H1 (cell line): ENCODE data around the gene PRICKLE1.

Experiments
- EZH2 ChIP-seq: fragments of 200-600 bp; sonication (generic); IDR thresholded peaks from 2 replicates; pipeline ENCODE4 v1.7.1; 2012; ENCODE audit warnings: low read depth, mild to moderate bottlenecking, moderate library complexity, low read length, inconsistent platforms; ENCODE audit not compliant: severe bottlenecking
- POLR2A ChIP-seq, 2 experiments: IDR thresholded peaks; 1 replicate in 1 of 2; 2 replicates in 1 of 2; pipeline ENCODE4 v1.6.1; 2011; ENCODE audit warnings: low read depth in 2 of 2, low read length in 2 of 2, mild to moderate bottlenecking in 2 of 2; ENCODE audit errors: control extremely low read depth in 1 of 2
- POLR2AphosphoS5 ChIP-seq: IDR thresholded peaks from 2 replicates; pipeline ENCODE4 v1.6.1; 2011; ENCODE audit warnings: low read depth, low read length
- TF ChIP-seq, protein P1 (sequence below), 3 experiments: IDR thresholded peaks; 1 replicate in 2 of 3; 2 replicates in 1 of 3; pipeline versions ENCODE4 v1.5.1 to v1.6.1; 2011; ENCODE audit warnings: low read length in 3 of 3, mild to moderate bottlenecking in 3 of 3, inconsistent platforms in 2 of 3, low read depth in 1 of 3, moderate library complexity in 1 of 3; ENCODE audit not compliant: insufficient read depth in 1 of 3; ENCODE audit errors: control extremely low read depth in 1 of 3

DNA sequence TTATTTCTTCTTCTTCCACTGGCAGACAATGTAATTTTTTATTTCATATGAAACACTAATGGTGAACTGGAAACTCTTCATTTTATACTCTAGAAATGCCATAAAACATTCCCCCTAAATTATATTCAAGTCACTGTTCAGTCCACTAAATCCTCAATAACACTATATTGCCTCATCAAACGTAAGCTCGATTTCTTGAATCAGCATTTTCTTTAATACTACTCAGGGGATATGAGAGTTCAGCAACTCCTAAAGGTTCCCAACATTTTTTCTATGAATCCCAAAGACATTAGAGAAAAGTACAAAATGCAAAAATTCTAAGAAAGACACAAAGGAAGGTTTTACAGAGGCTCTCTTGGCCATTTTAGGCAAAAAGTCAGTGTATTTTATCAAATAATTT is 59.3 kb downstream of the PRICKLE1 start:
- TF ChIP-seq, protein P1, sequence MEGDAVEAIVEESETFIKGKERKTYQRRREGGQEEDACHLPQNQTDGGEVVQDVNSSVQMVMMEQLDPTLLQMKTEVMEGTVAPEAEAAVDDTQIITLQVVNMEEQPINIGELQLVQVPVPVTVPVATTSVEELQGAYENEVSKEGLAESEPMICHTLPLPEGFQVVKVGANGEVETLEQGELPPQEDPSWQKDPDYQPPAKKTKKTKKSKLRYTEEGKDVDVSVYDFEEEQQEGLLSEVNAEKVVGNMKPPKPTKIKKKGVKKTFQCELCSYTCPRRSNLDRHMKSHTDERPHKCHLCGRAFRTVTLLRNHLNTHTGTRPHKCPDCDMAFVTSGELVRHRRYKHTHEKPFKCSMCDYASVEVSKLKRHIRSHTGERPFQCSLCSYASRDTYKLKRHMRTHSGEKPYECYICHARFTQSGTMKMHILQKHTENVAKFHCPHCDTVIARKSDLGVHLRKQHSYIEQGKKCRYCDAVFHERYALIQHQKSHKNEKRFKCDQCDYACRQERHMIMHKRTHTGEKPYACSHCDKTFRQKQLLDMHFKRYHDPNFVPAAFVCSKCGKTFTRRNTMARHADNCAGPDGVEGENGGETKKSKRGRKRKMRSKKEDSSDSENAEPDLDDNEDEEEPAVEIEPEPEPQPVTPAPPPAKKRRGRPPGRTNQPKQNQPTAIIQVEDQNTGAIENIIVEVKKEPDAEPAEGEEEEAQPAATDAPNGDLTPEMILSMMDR (IDR thresholded peaks at IDR 0.05; ENCODE audit: control extremely low read depth in 1 of 3, insufficient read depth in 1 of 3, low read depth in 1 of 3, low read length in 3 of 3) = no peak
- TF ChIP-seq POLR2A (IDR thresholded peaks at IDR 0.05; ENCODE audit: control extremely low read depth in 1 of 2, low read depth in 2 of 2, low read length in 2 of 2) (no peak), EZH2 (no peak), POLR2AphosphoS5 (no peak)
